Measurements from ENCODE around the gene B3GALNT1.

- TF ChIP-seq, protein P1, sequence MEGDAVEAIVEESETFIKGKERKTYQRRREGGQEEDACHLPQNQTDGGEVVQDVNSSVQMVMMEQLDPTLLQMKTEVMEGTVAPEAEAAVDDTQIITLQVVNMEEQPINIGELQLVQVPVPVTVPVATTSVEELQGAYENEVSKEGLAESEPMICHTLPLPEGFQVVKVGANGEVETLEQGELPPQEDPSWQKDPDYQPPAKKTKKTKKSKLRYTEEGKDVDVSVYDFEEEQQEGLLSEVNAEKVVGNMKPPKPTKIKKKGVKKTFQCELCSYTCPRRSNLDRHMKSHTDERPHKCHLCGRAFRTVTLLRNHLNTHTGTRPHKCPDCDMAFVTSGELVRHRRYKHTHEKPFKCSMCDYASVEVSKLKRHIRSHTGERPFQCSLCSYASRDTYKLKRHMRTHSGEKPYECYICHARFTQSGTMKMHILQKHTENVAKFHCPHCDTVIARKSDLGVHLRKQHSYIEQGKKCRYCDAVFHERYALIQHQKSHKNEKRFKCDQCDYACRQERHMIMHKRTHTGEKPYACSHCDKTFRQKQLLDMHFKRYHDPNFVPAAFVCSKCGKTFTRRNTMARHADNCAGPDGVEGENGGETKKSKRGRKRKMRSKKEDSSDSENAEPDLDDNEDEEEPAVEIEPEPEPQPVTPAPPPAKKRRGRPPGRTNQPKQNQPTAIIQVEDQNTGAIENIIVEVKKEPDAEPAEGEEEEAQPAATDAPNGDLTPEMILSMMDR (IDR thresholded peaks at IDR 0.05), result no peak
- no peak for TF ChIP-seq POLR2A (IDR thresholded peaks at IDR 0.05)
- no peak for TF ChIP-seq POLR2AphosphoS5 (IDR thresholded peaks at IDR 0.05)
Measured at GRCh38 chr3:161082063-161082462, 23.1 kb downstream of the B3GALNT1 start.
